Chondrocyte (in vitro differentiated cells): ENCODE results near the gene ARAP1. TPM values are rescaled to one million over a fixed set of nuclear protein-coding genes. Genes with fewer than 3 reads are reported as not detected.
A peak's percentile ranks its signal among the peaks of the same experiment; 100 is the strongest.

Source experiments
- DNase-seq: peaks from one replicate; pipeline ENCODE4 v3.0.0; 2021; ENCODE audit warnings: mixed read lengths, low spot score
- H3K27ac Mint-ChIP-seq: one replicate; pipeline ENCODE4 v1.8.0; 2021; ENCODE audit warnings: mild to moderate bottlenecking, moderate library complexity, mixed read lengths; ENCODE audit not compliant: unreplicated experiment
- H3K27me3 Mint-ChIP-seq: 2 replicates; pipeline ENCODE4 v1.8.0; 2021; ENCODE audit warnings: low read depth, mixed read lengths
- H3K36me3 Mint-ChIP-seq: 2 replicates; pipeline ENCODE4 v1.8.0; 2021; ENCODE audit warnings: low read depth, mixed read lengths
- H3K4me1 Mint-ChIP-seq: 2 replicates; pipeline ENCODE4 v1.8.0; 2021; ENCODE audit warnings: low read depth, mild to moderate bottlenecking, mixed read lengths
- H3K4me3 Mint-ChIP-seq: one replicate; pipeline ENCODE4 v1.8.0; 2021; ENCODE audit warnings: mild to moderate bottlenecking, moderate library complexity, mixed read lengths; ENCODE audit not compliant: unreplicated experiment
- H3K9me3 Mint-ChIP-seq: 2 replicates; pipeline ENCODE4 v1.8.0; 2021; ENCODE audit warnings: low read depth, mixed read lengths
- CTCF ChIP-seq: fragments of 200-600 bp; sonication (generic); IDR thresholded peaks from 2 replicates; pipeline ENCODE4 v1.5.0; 2021; ENCODE audit warnings: antibody characterized with exemption, mild to moderate bottlenecking, moderate library complexity
- total RNA-seq: library from RNA; stranded (reverse); gene quantifications from 3 replicates; pipeline ENCODE4 v1.2.1, GENCODE V29; 2021

ARAP1 gene
- total RNA-seq, 1 donor from 2014 or later = 45.3 TPM

GRCh38 chr11:72743321-72744221 lies 8.6 kb downstream of the ARAP1 start:
- no peak for DNase-seq
- H3K9me3 Mint-ChIP-seq = no peaks in the 10 kb centered on the region
- H3K27me3 Mint-ChIP-seq = no peaks in the 10 kb centered on the region
- TF ChIP-seq CTCF = no peak
- H3K27ac Mint-ChIP-seq = no peak overlapping the region
- no peak overlapping the region for H3K4me3 Mint-ChIP-seq
- peaks cover 2% of the 10 kb centered on the region for H3K36me3 Mint-ChIP-seq
- H3K4me1 Mint-ChIP-seq = peaks cover 26% of the 10 kb centered on the region

GRCh38 chr11:72742513-72743320 lies 9.5 kb downstream of the ARAP1 start:
- peaks cover 26% of the 10 kb centered on the region for H3K4me1 Mint-ChIP-seq
- H3K27ac Mint-ChIP-seq = peak overlapping the region; percentile 17
- H3K4me3 Mint-ChIP-seq = no peak overlapping the region
- H3K27me3 Mint-ChIP-seq = no peaks in the 10 kb centered on the region
- no peak for DNase-seq
- no peaks in the 10 kb centered on the region for H3K36me3 Mint-ChIP-seq
- no peaks in the 10 kb centered on the region for H3K9me3 Mint-ChIP-seq
- TF ChIP-seq CTCF = no peak

DNA sequence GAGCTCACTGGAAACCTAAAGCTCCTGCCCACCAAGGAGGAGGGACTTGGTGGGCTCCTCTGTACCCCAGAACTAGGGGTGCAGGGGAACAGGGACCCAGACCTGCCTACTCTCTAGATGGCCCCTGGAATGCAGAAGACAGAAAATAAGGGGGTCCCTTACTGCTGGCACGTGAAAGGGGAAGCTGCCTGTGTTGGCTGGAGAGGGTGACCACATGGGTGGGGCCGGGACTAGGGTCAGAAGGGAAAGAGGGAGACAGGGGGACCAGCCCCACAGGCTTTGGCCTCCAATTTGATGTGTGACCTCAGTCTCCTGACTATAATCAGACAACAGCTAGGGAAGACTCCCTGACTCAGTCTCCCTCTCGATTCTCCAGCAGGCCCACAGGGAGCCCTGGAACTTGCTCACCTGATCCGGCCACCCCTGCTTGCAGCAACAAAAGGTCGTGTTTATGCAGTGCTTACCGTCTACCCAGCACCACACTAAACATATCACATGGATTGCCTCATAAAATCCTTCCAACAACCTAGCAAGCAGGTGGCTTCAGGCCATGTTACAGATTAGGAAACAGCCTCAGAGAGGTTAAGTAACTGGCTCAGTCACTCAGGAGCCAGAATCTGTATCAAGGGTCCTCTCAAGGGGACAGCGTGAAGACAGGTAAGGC lies 10.2 kb downstream of the ARAP1 start:
- Mint-ChIP-seq H3K4me1 (peaks cover 32% of the 10 kb centered on the region), H3K9me3 (no peaks in the 10 kb centered on the region), H3K36me3 (no peaks in the 10 kb centered on the region), H3K27me3 (no peaks in the 10 kb centered on the region), H3K4me3 (no peak overlapping the region), H3K27ac (peak overlapping the region; percentile 17)
- no peak for TF ChIP-seq CTCF
- no peak for DNase-seq

DNA sequence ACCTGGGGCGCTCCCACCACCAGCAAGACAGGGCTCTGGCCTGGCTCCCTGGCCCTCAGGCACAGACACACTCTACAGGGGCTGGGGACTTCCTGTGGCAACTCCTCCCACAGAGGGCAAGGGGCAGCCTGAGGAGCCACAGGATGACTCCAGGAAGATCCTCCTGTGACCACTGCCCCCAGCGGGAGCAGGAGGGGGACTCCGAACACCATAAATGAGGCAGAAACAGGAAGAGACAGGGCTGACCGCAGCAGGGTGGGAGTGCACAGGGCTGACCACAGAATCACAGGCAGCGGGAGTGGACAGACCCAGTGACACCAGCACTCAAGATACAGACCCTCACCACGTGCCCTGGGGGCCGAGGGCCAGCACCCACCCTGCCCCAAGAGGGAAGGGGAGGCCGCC lies 10.8 kb downstream of the ARAP1 start:
- H3K27ac Mint-ChIP-seq = no peak overlapping the region
- no peaks in the 10 kb centered on the region for H3K36me3 Mint-ChIP-seq
- no peak for TF ChIP-seq CTCF
- peaks cover 37% of the 10 kb centered on the region for H3K4me1 Mint-ChIP-seq
- H3K9me3 Mint-ChIP-seq = no peaks in the 10 kb centered on the region
- H3K27me3 Mint-ChIP-seq = no peaks in the 10 kb centered on the region
- DNase-seq = no peak
- H3K4me3 Mint-ChIP-seq = no peak overlapping the region
